HG02884 (cell line): Measurements from ENCODE around the gene MYO5A.
A peak's percentile ranks its signal among the peaks of the same experiment; 100 is the strongest.
"Not testable (repeated sequence)": the region's sequence is repeated elsewhere in the genome, so short reads cannot be mapped to it uniquely, and the experiment has no call there.

Source experiments
- ATAC-seq: cut with Tn5 transposase; IDR thresholded peaks from one replicate; pipeline ENCODE4 v1.9.1; 2021; ENCODE audit warnings: mild to moderate bottlenecking, moderate library complexity; ENCODE audit not compliant: unreplicated experiment

Gene MYO5A

GRCh38 chr15:52509500-52510245, 19.0 kb downstream of the MYO5A start:
- ATAC-seq, result no peak

DNA sequence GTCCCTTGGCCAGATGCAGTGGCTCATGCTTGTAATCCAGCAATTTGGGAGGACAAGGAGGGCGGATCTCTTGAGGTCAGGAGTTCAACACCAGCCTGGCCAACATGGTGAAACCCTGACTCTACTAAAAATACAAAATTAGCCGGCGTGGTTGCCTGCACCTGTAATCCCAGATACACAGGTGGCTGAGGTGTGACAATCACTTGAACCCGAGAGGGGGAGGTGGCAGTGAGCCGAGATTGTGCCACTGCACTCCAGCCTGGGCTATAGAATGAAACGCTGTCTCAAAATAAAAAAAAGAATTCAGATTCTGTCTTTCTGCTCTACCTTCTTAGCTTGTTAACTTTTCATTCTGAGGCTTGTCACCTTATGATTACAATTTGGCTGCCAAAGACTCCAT, 22.1 kb downstream of the MYO5A start:
- no peak for ATAC-seq

DNA sequence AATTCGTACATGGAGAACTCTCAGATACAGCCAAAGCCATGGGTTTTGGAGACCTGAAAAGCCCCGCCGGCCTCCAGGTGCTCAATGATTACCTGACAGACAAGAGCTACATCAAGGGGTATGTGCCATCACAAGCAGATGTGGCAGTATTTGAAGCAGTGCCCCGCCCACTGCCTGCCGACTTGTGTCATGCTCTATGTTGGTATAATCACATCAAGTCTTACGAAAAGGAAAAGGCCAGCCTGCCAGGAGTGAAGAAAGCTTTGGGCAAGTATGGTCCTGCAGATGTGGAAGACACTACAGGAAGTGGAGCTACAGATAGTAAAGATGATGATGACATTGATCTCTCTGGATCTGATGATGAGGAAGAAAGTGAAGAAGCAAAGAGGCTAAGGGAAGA, 23.5 kb downstream of the MYO5A start:
- ATAC-seq, result no peak

- ATAC-seq, result peak; percentile 82
These were observed 24.7 kb downstream of the MYO5A start for GRCh38 chr15:52503788-52504496.

DNA sequence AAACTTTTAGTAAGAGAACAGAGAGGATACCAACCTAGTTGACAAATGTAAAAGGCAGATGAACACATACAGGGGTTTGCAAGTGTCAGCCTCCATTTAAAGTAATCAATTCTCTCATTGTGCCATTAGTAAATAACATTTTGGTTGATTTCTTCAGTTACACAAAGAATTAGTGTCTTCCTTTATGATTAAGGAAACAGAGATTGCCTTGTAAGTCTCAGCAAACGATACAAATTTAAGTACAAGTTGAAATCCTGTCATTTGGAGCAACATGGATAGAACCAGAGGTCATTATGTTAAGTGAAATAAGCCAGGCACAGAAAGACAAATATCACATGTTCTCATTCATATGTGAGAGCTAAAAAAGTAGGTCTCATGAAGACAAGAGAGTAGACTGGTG, 26.1 kb downstream of the MYO5A start:
- ATAC-seq, result no peak

DNA sequence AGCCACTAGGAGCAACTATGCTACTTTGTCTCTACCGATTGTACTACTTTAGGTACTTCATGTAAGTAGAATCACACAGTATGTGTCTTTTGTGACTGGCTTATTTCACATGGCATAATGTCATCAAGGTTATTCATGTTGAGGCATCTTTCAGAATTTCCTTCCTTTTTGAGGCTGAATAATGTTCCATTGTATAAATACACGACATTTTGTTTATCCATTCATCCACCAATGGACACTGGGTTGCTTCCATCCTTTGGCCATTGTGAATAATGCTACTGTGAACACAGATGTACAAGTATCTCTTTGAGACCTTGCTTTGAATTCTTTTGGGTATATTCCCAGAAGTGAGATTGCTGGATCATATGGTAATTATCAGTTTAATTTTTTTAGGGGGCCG, 29.2 kb downstream of the MYO5A start:
- no peak for ATAC-seq

- no peak for ATAC-seq
These were observed 30.0 kb downstream of the MYO5A start for GRCh38 chr15:52498706-52499105.

- ATAC-seq, result no peak
These were observed 31.8 kb downstream of the MYO5A start for GRCh38 chr15:52496776-52497470.

DNA sequence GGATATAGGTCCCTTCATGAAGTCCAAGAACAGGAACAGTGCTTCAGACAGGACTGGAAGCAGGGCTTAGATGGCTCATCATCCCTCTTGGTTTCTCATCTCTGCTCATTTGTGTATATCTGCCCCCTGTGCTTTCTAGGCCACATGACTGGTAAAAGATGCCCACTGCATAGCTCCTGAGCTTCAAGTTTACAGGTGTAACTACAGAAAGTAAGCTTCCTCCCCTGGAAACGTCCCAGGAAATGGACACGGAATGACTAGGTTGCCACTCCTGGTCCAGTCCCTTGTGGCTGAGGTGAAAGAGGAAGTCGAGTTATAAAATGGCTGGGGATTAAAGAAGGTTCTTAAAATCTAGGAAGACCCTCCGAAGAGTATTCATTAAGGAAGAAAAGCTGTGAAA, 32.5 kb downstream of the MYO5A start:
- no peak for ATAC-seq

DNA sequence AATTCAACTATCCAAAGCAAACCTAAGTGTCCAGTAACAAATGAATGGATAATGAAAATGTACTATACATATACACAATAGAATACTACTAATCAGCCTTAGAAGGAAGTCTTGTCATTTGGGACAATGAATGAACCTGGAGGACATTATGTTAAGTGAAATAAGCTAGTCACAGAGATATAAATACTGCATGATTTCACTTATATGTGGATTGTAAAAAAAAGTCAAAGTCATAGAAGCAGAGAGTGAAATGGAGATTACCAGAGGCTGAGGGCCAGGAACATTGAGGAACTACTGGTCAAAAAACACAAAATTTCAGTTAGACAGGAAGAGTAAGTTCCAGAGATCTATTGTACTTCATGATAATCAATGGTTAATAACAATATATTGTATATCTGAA, 33.6 kb downstream of the MYO5A start:
- ATAC-seq, result no peak

- ATAC-seq, result no peak
These were observed 34.7 kb downstream of the MYO5A start for GRCh38 chr15:52493968-52494367.

GRCh38 chr15:52492132-52492531, 36.5 kb downstream of the MYO5A start:
- ATAC-seq, result no peak

DNA sequence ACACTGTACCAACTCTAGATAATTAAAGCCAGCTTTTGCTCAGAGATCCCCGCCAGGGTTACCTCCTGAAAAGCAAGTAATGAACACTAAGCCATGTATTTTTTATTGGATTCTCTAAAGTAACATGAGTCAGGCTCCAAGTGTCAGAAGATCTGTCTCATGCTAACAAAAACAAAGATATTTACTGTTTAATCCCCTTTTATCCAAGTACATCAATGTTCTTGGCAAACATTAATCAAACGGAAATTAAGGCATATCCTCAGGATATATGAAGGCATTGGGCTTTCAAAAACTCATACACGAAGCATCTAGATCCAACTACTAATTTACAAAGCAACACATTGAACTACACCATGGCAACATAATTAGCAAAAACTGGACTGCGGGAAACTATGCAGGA, 37.2 kb downstream of the MYO5A start:
- no peak for ATAC-seq

- ATAC-seq, result not testable (repeated sequence)
These were observed 39.2 kb downstream of the MYO5A start for GRCh38 chr15:52489430-52489829.

- ATAC-seq, result no peak
These were observed 39.9 kb downstream of the MYO5A start for GRCh38 chr15:52488830-52489229.

GRCh38 chr15:52486003-52486996, 42.4 kb downstream of the MYO5A start:
- no peak for ATAC-seq

- ATAC-seq, result no peak
These were observed 43.4 kb downstream of the MYO5A start for GRCh38 chr15:52485290-52485689.

DNA sequence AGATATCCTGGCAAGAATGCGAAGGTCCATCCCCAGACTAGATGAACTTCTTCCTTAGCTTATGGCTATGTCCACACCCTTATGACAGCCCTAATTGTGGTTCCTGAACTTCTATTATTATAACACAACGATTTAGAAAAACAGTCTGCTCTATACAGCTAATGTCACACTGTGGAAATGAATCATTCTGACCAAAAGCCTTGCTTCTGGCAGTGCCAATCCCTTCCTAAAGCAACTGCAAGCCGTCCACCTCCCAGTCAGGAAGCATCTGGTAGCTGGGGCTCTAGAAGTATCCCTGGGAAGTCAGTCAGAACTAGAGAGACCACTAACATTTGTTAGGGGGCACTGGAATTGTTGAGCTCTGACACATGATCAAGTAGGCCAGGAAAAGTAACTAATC, 45.0 kb downstream of the MYO5A start:
- no peak for ATAC-seq

DNA sequence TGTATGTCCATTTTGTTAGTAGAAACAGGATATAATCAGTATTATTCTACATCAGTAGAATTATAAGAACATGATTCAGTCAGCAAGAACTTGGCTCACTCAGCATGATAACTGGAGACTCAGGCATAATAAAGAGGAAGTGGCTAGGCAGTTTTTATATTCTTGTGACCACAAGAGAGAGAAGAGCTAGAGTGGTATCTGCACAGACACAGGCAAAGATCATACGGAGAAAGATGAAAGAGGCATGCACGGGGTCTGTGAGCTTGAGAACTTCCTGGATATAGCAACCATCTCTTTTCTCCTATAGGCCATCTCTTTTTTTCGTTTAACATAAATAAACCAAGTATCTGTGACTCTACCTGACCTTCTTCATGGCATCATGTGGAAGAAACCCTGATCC, 46.8 kb downstream of the MYO5A start:
- ATAC-seq, result peak; percentile 97

DNA sequence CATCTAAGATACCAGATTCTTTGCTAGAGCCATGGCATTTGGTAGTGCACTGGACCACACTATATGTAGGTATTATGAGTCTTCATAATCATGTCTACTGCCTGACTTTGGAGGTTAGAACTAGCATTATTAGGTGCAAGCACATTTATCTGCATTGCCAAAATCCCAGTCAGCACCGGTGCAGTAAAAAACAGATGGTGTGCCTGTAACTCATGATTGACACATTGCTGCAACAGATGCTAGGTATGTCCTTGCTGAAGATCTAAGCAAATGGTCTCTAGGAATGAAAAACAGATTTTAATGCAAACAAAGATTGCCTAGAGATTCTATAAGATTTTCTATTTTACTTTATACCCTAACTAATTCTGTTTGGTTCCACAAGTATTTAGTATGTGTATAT, 47.7 kb downstream of the MYO5A start:
- ATAC-seq, result no peak

- ATAC-seq, result no peak
These were observed 62.0 kb downstream of the MYO5A start for GRCh38 chr15:52466716-52467115.
